GM21825 (cell line): ENCODE results near the gene GAGE2A.
"Not testable (repeated sequence)": the region's sequence is repeated elsewhere in the genome, so short reads cannot be mapped to it uniquely, and the experiment has no call there.

Experiments used
- ATAC-seq: cut with Tn5 transposase; IDR thresholded peaks from one replicate; pipeline ENCODE4 v1.9.1; 2021; ENCODE audit warnings: mild to moderate bottlenecking, moderate library complexity; ENCODE audit not compliant: unreplicated experiment

Gene GAGE2A, protein sequence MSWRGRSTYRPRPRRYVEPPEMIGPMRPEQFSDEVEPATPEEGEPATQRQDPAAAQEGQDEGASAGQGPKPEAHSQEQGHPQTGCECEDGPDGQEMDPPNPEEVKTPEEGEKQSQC

GRCh38 chrX:49589196-49589595 is at the start of gene GAGE2A:
Gene GAGE2A, plus strand, starts transcription at chrX:49589496. Its CDS starts 1,155 bp downstream, at chrX:49590651.
- not testable (repeated sequence) for ATAC-seq

- ATAC-seq = not testable (repeated sequence)
Observed at GRCh38 chrX:49541433-49541832, 47.9 kb upstream of the GAGE2A start, which contains the start of gene GAGE12D. Gene GAGE12D, plus strand, starts transcription at chrX:49541733. Its CDS starts 1,155 bp downstream, at chrX:49542888.

- not testable (repeated sequence) for ATAC-seq
Observed at GRCh38 chrX:49550989-49551388, 38.3 kb upstream of the GAGE2A start, which contains the start of gene GAGE12E. Gene GAGE12E, plus strand, starts transcription at chrX:49551289. Its CDS starts 1,155 bp downstream, at chrX:49552444.

DNA sequence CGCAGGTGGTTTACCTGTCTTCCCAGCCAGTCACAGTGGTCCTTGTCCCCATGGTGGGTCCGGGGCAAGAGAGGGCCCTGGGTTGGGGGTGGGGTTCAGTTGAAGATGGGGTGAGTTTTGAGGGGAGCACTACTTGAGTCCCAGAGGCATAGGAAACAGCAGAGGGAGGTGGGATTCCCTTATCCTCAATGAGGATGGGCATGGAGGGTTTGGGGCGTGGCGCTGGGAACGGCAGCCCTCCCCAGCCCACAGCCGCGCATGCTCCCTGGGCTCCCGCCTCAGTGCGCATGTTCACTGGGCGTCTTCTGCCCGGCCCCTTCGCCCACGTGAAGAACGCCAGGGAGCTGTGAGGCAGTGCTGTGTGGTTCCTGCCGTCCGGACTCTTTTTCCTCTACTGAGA is 28.8 kb upstream of the GAGE2A start, which contains the start of gene GAGE12F:
Gene GAGE12F (plus strand): TSS at position 301 of the 400 bp plus-strand sequence. CDS start 1,155 bp downstream, outside the sequence.
- ATAC-seq = not testable (repeated sequence)

DNA sequence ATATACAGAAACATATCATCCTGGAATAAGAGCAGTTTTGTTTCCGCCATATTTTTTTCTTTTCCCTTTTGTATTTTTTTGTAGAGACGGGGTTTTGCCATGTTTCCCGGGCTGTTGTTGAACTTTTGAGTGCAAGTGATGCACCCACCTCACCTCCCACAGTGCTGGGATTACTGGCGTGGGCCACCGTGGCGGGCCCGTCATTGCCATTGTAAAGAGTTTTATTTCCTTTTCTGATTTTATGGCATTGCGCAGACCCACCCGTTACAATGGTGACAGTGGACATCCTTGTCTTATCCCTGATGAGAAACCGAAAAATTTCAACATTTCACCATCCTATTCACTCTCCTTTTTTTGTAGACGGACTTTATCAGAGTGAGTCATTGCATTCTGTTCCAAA is 20.6 kb upstream of the GAGE2A start:
- not testable (repeated sequence) for ATAC-seq

DNA sequence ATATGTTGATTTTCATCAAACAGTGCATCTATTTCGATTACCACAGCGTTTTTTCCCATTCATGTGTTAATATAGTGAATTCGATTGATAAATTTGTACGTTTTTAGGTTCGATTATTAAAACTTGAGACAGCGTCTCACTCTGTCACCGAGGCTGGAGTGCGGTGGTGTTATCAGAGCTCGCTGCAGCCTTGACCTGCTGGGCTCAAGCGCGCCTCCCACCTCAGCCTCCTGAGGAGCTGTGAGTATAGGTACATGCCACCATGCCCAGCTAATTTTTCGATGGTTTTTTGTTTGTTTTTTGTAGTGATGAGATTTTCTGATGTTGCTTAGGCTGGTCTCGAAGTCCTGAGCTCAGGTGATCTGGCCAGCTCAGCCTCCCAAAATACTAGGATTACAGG is 20.1 kb upstream of the GAGE2A start:
- ATAC-seq = not testable (repeated sequence)

- not testable (repeated sequence) for ATAC-seq
Observed at GRCh38 chrX:49570100-49570499, 19.2 kb upstream of the GAGE2A start, which contains the start of gene GAGE12G. Gene GAGE12G, plus strand, starts transcription at chrX:49570400. Its CDS starts 1,155 bp downstream, at chrX:49571555.

DNA sequence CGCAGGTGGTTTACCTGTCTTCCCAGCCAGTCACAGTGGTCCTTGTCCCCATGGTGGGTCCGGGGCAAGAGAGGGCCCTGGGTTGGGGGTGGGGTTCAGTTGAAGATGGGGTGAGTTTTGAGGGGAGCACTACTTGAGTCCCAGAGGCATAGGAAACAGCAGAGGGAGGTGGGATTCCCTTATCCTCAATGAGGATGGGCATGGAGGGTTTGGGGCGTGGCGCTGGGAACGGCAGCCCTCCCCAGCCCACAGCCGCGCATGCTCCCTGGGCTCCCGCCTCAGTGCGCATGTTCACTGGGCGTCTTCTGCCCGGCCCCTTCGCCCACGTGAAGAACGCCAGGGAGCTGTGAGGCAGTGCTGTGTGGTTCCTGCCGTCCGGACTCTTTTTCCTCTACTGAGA is 9.6 kb upstream of the GAGE2A start, which contains the start of gene GAGE12H:
Gene GAGE12H (plus strand): TSS at position 301 of the 400 bp plus-strand sequence. CDS start 1,155 bp downstream, outside the sequence.
- not testable (repeated sequence) for ATAC-seq

DNA sequence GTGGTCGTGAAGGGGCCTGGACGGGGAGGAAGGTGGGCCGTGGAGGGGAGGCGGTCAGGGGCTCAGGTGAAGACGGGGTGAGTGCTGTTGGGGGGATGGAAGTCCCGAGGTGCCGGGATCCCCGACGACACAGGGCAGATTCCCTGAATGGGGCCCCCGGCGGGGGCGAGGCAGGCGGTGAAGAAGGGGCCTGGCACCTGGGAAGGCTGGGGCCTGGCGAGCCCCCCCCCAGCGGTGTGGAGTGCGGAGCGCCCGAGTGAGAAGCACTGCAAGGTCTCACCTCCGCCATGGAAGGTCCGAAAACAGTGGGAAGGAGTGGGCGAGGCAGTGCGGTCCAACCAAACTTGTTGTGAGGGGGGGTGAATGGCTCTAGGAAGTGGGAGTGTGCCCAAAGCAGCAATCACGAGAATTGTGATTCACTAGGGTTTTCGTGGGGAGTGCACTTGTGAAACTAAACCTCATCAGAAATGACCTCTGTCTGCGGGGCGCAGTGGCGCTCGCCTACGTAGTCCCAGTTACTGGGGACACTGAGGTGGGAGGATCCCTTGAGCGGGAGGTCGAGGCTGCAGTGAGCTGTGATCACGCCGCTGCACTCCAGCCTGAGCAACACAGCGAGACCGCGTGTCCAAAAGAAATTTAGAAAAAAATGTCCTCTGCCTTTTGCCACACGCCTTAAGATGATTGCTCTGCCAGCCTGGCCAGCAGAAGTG is 628 bp downstream of the GAGE2A start:
- ATAC-seq = not testable (repeated sequence)

- not testable (repeated sequence) for ATAC-seq
Observed at GRCh38 chrX:49590488-49590887, 1.2 kb downstream of the GAGE2A start.

- ATAC-seq = not testable (repeated sequence)
Observed at GRCh38 chrX:49598720-49599119, 9.4 kb downstream of the GAGE2A start, which contains the start of gene GAGE1. Gene GAGE1, plus strand, starts transcription at chrX:49599020. Its CDS starts 1,155 bp downstream, at chrX:49600175.

GRCh38 chrX:49610718-49611310 is 21.5 kb downstream of the GAGE2A start:
- no peak for ATAC-seq

GRCh38 chrX:49618574-49618973 is 29.3 kb downstream of the GAGE2A start:
- no peak for ATAC-seq

DNA sequence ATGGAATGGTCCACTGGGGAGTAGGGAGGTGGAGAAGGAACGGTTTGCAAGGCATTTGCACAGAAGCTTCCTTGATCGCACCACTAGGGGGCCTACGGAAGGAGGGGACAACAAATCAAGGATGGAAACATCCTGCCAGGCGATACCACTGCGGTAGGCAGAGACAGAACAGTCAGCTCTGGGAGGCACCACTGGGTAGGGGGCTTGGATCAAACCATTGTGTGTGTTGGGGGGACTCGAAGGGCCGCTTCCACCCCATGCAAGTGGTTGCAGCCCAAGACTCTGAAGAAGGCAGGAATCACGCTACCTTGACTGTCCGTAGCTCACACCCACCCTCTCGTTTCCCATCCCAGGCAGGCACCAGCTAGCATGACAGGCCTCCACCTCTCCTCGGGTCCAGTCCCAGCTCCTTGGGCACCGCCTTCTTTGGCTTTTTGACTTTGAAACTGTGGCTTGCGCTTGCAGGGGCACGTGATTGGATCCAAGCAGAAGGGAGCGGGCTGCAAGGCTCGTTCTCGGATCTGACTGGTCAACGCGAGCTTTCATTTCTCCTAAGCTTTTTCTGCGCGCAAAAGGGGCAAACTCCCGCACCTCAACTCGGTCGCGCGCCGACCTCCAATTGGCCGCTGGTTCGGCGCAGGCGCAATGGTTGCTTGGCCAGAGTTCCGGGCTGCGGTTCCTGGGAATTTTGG is 37.9 kb downstream of the GAGE2A start:
- ATAC-seq = no peak

DNA sequence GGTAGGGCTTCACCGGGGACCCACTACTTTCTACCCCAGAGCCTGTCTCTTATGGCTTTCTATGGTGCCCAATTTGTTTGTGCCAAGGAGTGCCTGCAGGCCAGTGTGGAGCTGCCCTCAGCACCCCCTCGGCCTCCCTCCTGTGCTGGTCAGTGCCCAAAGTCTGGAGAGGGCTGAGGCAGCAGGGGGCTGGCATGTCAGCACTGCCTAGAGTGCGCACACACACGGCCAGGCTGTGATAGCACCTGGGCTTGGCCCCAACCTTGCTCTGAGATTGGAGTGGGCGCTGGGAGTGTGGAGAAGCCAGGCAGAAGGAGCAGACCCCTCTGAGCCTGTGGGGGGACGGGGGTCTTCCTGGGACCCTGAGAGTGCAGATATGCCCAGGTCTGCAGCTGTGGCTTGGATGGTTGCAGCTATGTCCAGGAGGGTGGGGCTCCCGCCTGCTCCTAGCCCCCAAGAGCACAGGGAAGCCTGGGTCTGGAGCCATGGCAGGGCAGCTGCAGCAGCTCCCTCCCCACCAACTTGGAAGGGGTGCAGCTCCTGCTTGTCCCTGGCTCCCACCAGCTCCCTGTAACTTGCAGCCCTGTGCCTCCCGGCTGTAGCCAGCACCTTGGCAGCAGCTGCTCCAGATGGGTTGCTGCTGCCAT is 55.8 kb downstream of the GAGE2A start:
- no peak for ATAC-seq
